Upper lobe of left lung (tissue), 6 donors: Measurements from ENCODE around the gene ZFYVE19. TPM values are rescaled to one million over a fixed set of nuclear protein-coding genes. Genes with fewer than 3 reads are reported as not detected.

ENCODE experiments used
- ATAC-seq, 2 donors: fragments of 200-7000 bp; cut with Tn5 transposase; one replicate each; pipeline ENCODE4 v1.9.1; 2022; ENCODE audit warnings: mild to moderate bottlenecking in 2 of 2, moderate library complexity in 2 of 2; ENCODE audit not compliant: low FRiP score in 2 of 2
- DNase-seq, 2 donors: peaks; one replicate each; pipeline ENCODE4 v3.0.0-alpha.2; 2019 to 2020
- H3K27ac ChIP-seq, 4 donors: fragments of 200-600 bp; sonication (generic); one replicate each; pipeline ENCODE4 v1.5.1; 2016 to 2019
- H3K27me3 ChIP-seq, 4 donors: fragments of 200-600 bp; sonication (generic); one replicate each; pipeline ENCODE4 v1.5.1; 2017 to 2019
- H3K36me3 ChIP-seq, 4 donors: fragments of 200-600 bp; sonication (generic); one replicate each; pipeline ENCODE4 v1.5.1; 2016 to 2019
- H3K4me1 ChIP-seq, 4 donors: fragments of 200-600 bp; sonication (generic); one replicate each; pipeline ENCODE4 v1.5.1; 2018 to 2019
- H3K4me3 ChIP-seq, 4 donors: fragments of 200-600 bp; sonication (generic); one replicate each; pipeline ENCODE4 v1.5.1; 2017 to 2019; ENCODE audit warnings: mild to moderate bottlenecking in 2 of 4, moderate library complexity in 1 of 4
- H3K9me3 ChIP-seq, 4 donors: fragments of 200-600 bp; sonication (generic); one replicate each; pipeline ENCODE4 v1.5.1; 2018 to 2019
- CTCF ChIP-seq, 6 experiments: fragments of 450-650 bp in 4 of 6; fragments of 200-600 bp in 2 of 6; sonication (generic) in 2 of 6; IDR thresholded peaks; one replicate each; pipeline ENCODE4 v1.5.1; 2016 to 2019; ENCODE audit warnings: antibody characterized with exemption in 6 of 6
- EP300 ChIP-seq, 4 donors: sonication (generic); formaldehyde crosslinking; IDR thresholded peaks; one replicate each; pipeline ENCODE4 v1.5.1; 2017; ENCODE audit warnings: antibody characterized with exemption in 4 of 4, control low read depth in 2 of 4
- POLR2A ChIP-seq, 4 donors: fragments of 450-650 bp; IDR thresholded peaks; one replicate each; pipeline ENCODE4 v1.5.1; 2016 to 2017; ENCODE audit warnings: antibody characterized with exemption in 4 of 4, mild to moderate bottlenecking in 2 of 4
- POLR2AphosphoS5 ChIP-seq, 2 donors: sonication (generic); formaldehyde crosslinking; IDR thresholded peaks; one replicate each; pipeline ENCODE4 v1.5.1; 2017; ENCODE audit warnings: antibody characterized with exemption in 2 of 2
- WGBS, 2 donors: methylation state at CpG; one replicate each; pipeline ENCODE4 v1.1.5; 2017 to 2018; 5-methylcytosine and 5-hydroxymethylcytosine counted together
- total RNA-seq, 6 donors: library from RNA; depleted of rRNA in 4 of 6; stranded (reverse); fragments of >200 nt in 4 of 6; gene quantifications; one replicate each; pipeline versions ENCODE4 v1.1.0 to v1.2.1, GENCODE V29; 2016 to 2021
- donor health status: DM: no; HTN: no; CAD: no; lungs with moderate emphysema.
- donor health status: DM: no; HTN: yes; CAD: no; lungs with severe emphysema.

Gene ZFYVE19
- total RNA-seq, 6 donors from 2014 or later: 19.4 to 104 (median 32.5) TPM

DNA sequence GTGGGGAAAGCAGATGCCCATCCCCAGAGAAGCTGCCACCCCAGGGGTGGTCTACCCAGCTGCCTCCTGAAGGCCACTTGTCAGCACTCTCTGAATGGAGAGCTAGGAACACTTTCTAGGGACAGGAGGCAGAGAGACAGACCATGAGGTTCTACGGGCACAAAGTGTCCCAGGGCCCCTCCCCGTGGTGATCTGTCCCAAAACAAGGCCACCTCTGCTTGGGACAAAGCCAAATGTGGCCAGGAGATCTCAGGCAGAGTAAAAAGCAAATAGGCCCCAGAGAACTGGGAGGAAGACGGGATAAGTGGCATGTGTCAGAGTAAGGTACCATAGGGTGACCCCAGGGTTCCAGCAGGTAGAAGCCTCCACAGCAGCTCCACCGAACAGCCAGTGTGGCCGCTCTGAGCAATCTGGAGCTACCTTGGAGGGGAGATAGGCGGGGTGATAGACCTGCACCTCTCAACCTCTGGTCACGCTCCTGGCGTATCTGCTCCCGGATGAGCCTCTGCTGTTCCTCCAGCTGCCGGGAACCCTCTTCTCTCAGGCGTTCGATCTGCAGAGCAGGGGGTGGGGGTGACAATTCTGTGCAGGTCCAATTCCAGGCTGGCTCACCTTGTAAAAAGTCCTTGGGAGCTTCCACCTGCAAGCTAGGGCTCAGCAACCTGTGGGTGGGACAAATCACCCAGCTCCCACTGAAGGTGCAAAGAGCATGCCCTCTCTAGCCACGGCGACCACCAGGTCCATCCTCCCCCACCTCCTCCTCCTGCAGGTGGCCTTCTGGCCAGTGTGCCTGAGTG, 31.0 kb upstream of the ZFYVE19 start:
- peak overlapping the region in 2 of 4 donors; percentile 58 to 70 for H3K27ac ChIP-seq
- WGBS, 2 donors: 94 to 95% methylated on average over 10 to 12 of the region's 14 CpGs
- no peak for TF ChIP-seq CTCF (IDR thresholded peaks at IDR 0.05)
- TF ChIP-seq POLR2AphosphoS5 (IDR thresholded peaks at IDR 0.05): no peak
- no peak for TF ChIP-seq POLR2A (IDR thresholded peaks at IDR 0.05)
- TF ChIP-seq EP300 (IDR thresholded peaks at IDR 0.05): no peak
- no peak overlapping the region for H3K4me3 ChIP-seq
- DNase-seq: no peak
- H3K4me1 ChIP-seq: peaks cover 0 to 12% (median 6%) of the 10 kb centered on the region in 4 donors
- ATAC-seq: no peak
- H3K27me3 ChIP-seq: no peaks in the 10 kb centered on the region
- peaks cover 15 to 84% (median 65%) of the 10 kb centered on the region in 4 donors for H3K36me3 ChIP-seq
- H3K9me3 ChIP-seq: no peaks in the 10 kb centered on the region

DNA sequence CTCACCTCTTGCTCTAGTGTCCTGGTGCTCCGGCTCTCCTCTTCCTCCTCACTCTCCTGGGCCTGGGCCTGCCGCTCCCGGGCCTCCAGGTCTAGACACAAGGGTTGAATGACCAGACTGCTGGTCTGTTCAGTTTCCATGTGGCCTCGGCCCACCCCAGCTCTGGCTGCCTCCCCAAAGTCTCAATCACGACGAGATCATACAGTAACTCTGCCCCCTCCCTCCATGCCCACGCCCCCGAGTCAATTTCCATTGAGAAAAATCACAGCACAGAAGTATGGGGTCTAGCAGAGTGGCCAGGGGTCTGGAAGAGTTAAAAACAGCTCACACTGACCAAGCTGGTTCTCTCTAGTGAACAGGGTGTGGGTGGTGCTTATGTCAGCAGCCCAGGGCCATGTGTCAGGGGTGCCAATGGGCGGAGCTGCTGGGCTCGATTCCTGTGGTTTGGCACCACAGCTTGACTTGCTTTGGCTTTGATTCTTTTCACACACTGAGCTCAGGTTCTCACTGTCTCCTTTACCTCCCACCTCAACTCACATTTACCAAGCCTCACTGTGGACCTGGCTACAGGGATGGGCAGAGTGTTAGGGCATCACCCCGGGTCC, 30.2 kb upstream of the ZFYVE19 start:
- peak; percentile 44 to 90 for DNase-seq
- 70 to 79% methylated on average over 11 of the region's 11 CpGs for WGBS, 2 donors
- TF ChIP-seq POLR2AphosphoS5 (IDR thresholded peaks at IDR 0.05) (no peak), EP300 (IDR thresholded peaks at IDR 0.05) (no peak), POLR2A (IDR thresholded peaks at IDR 0.05) (no peak)
- Histone ChIP-seq H3K9me3 (no peaks in the 10 kb centered on the region), H3K27ac (peak overlapping the region in 2 of 4 donors; percentile 58 to 70), H3K27me3 (no peaks in the 10 kb centered on the region), H3K4me1 (peaks cover 0 to 12% (median 5%) of the 10 kb centered on the region in 4 donors), H3K36me3 (peaks cover 15 to 80% (median 63%) of the 10 kb centered on the region in 4 donors), H3K4me3 (no peak overlapping the region)
- ATAC-seq: peak; percentile 59 to 87

DNA sequence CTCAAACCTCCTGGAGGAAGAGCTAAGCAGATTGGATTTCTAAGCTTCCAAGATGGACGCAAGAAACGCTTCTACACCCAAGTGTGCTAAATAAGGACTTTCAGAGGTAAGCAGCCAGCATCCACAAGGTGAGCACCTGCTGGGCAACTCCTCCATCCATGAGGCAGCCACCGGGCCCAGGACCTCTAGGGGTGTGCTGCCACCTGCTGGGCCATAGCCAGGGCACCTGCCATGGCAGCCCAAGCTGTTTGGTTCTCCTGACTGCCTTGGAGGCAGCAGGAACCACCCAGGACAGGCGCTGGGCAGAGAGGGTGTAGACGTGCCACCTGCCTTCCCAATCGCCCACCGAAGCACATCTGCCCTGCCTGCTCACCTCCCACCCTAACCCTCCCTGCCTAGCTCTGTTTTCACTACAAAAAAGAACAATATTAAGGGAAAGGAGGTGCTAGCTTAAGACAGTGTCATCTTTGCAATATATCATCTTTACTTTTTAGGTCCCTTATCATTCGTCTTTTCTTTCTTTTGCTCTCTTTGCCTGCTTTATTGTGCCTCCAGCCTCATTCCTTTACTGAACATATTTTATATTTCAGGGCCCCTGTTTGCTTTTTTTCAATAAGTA, 24.2 kb upstream of the ZFYVE19 start:
- Histone ChIP-seq H3K9me3 (no peaks in the 10 kb centered on the region), H3K36me3 (peaks cover 10 to 25% (median 15%) of the 10 kb centered on the region in 4 donors), H3K27ac (no peak overlapping the region), H3K27me3 (no peaks in the 10 kb centered on the region), H3K4me1 (peaks cover 9 to 16% (median 14%) of the 10 kb centered on the region in 4 donors), H3K4me3 (no peak overlapping the region)
- no peak for TF ChIP-seq POLR2A (IDR thresholded peaks at IDR 0.05)
- no peak for TF ChIP-seq POLR2AphosphoS5 (IDR thresholded peaks at IDR 0.05)
- TF ChIP-seq EP300 (IDR thresholded peaks at IDR 0.05): no peak
- TF ChIP-seq CTCF (IDR thresholded peaks at IDR 0.05): peak; percentile 50 to 87 (median 66)
- DNase-seq: peak; percentile 70 to 89
- 65 to 76% methylated on average over 7 to 8 of the region's 8 CpGs for WGBS, 2 donors
- ATAC-seq: peak; percentile 72 to 92

DNA sequence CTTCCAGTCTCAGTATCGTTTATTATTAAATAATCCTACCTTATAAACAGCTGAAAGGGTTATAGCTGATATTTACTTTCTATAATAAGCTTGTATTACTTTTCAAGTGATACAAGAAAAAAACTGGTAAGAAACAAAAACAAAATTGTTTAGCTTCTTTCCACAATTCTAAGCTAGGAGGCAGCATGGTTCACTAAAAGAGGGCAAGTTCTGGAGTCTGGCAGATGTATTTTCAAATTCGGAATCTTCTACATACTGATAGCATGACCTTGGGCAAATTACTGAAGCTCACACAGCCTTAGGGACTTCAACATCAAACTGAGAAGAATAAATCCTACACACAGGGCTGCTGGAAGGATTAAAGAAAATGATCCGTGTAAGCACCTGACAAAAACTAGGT, 21.7 kb upstream of the ZFYVE19 start:
- peaks cover 0 to under 1% (median 0%) of the 10 kb centered on the region in 4 donors for H3K36me3 ChIP-seq
- no peak for DNase-seq
- 80 to 81% methylated on average over 3 of the region's 3 CpGs for WGBS, 2 donors
- no peaks in the 10 kb centered on the region for H3K9me3 ChIP-seq
- H3K27me3 ChIP-seq: no peaks in the 10 kb centered on the region
- H3K4me3 ChIP-seq: no peak overlapping the region
- no peak for ATAC-seq
- no peak for TF ChIP-seq POLR2A (IDR thresholded peaks at IDR 0.05)
- peak in 1 of 6 experiments; percentile 8 for TF ChIP-seq CTCF (IDR thresholded peaks at IDR 0.05)
- H3K4me1 ChIP-seq: peaks cover 27 to 39% (median 32%) of the 10 kb centered on the region in 4 donors
- peak overlapping the region in 3 of 4 donors; percentile 7 to 80 (median 53) for H3K27ac ChIP-seq

GRCh38 chr15:40785814-40786213, 21.1 kb upstream of the ZFYVE19 start:
- peaks cover 27 to 39% (median 35%) of the 10 kb centered on the region in 4 donors for H3K4me1 ChIP-seq

More at GRCh38 chr15:40785814-40786213, 21.1 kb upstream of the ZFYVE19 start:
- Histone ChIP-seq H3K36me3 (peaks cover 0 to 5% (median 0%) of the 10 kb centered on the region in 4 donors), H3K9me3 (no peaks in the 10 kb centered on the region), H3K27ac (peak overlapping the region; percentile 7 to 80 (median 34)), H3K27me3 (no peaks in the 10 kb centered on the region), H3K4me3 (no peak overlapping the region)
- no peak for ATAC-seq
- DNase-seq: no peak
- no peak for TF ChIP-seq CTCF (IDR thresholded peaks at IDR 0.05)
- no peak for TF ChIP-seq POLR2AphosphoS5 (IDR thresholded peaks at IDR 0.05)
- TF ChIP-seq EP300 (IDR thresholded peaks at IDR 0.05): no peak
- no peak for TF ChIP-seq POLR2A (IDR thresholded peaks at IDR 0.05)
- WGBS, 2 donors: 55 to 68% methylated on average over 2 of the region's 2 CpGs
